ENCODE results near the gene IVNS1ABP. TPM values are rescaled to one million over a fixed set of nuclear protein-coding genes. Genes with fewer than 3 reads are reported as not detected.
A peak's percentile ranks its signal among the peaks of the same experiment; 100 is the strongest.

IVNS1ABP gene
- total and polyA plus RNA-seq, 9 of the 15 experiments (the other 6 are each of a cell fraction or from before 2014, with no cell fraction given): 30.6 to 126 (median 77.7) TPM

GRCh38 chr1:185249563-185249962 is 67.5 kb downstream of the IVNS1ABP start (continued):
- TF ChIP-seq ZNF395 (CRISPR knock-in tag; IDR thresholded peaks at IDR 0.05): no peak
- TF ChIP-seq, protein P1, sequence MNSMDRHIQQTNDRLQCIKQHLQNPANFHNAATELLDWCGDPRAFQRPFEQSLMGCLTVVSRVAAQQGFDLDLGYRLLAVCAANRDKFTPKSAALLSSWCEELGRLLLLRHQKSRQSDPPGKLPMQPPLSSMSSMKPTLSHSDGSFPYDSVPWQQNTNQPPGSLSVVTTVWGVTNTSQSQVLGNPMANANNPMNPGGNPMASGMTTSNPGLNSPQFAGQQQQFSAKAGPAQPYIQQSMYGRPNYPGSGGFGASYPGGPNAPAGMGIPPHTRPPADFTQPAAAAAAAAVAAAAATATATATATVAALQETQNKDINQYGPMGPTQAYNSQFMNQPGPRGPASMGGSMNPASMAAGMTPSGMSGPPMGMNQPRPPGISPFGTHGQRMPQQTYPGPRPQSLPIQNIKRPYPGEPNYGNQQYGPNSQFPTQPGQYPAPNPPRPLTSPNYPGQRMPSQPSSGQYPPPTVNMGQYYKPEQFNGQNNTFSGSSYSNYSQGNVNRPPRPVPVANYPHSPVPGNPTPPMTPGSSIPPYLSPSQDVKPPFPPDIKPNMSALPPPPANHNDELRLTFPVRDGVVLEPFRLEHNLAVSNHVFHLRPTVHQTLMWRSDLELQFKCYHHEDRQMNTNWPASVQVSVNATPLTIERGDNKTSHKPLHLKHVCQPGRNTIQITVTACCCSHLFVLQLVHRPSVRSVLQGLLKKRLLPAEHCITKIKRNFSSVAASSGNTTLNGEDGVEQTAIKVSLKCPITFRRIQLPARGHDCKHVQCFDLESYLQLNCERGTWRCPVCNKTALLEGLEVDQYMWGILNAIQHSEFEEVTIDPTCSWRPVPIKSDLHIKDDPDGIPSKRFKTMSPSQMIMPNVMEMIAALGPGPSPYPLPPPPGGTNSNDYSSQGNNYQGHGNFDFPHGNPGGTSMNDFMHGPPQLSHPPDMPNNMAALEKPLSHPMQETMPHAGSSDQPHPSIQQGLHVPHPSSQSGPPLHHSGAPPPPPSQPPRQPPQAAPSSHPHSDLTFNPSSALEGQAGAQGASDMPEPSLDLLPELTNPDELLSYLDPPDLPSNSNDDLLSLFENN (IDR thresholded peaks at IDR 0.05; ENCODE audit: low read depth in 2 of 2, low read length in 2 of 2): 0 out of 4 replicates have a peak, but pooled peaks of 1 of the 2 experiments have one; percentile 16
- TF ChIP-seq, protein P2, sequence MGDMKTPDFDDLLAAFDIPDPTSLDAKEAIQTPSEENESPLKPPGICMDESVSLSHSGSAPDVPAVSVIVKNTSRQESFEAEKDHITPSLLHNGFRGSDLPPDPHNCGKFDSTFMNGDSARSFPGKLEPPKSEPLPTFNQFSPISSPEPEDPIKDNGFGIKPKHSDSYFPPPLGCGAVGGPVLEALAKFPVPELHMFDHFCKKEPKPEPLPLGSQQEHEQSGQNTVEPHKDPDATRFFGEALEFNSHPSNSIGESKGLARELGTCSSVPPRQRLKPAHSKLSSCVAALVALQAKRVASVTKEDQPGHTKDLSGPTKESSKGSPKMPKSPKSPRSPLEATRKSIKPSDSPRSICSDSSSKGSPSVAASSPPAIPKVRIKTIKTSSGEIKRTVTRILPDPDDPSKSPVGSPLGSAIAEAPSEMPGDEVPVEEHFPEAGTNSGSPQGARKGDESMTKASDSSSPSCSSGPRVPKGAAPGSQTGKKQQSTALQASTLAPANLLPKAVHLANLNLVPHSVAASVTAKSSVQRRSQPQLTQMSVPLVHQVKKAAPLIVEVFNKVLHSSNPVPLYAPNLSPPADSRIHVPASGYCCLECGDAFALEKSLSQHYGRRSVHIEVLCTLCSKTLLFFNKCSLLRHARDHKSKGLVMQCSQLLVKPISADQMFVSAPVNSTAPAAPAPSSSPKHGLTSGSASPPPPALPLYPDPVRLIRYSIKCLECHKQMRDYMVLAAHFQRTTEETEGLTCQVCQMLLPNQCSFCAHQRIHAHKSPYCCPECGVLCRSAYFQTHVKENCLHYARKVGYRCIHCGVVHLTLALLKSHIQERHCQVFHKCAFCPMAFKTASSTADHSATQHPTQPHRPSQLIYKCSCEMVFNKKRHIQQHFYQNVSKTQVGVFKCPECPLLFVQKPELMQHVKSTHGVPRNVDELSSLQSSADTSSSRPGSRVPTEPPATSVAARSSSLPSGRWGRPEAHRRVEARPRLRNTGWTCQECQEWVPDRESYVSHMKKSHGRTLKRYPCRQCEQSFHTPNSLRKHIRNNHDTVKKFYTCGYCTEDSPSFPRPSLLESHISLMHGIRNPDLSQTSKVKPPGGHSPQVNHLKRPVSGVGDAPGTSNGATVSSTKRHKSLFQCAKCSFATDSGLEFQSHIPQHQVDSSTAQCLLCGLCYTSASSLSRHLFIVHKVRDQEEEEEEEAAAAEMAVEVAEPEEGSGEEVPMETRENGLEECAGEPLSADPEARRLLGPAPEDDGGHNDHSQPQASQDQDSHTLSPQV (IDR thresholded peaks at IDR 0.05): peak; percentile 72
- TF ChIP-seq ZBTB34 (CRISPR knock-in tag; IDR thresholded peaks at IDR 0.05): no peak
- TF ChIP-seq NCOA1 (IDR thresholded peaks at IDR 0.05; ENCODE audit: low read depth): no peak
- TF ChIP-seq IRF9 (tag; IDR thresholded peaks at IDR 0.05): no peak
- TF ChIP-seq RREB1 (CRISPR knock-in tag; IDR thresholded peaks at IDR 0.05): no peak
- TF ChIP-seq FOXJ3 (CRISPR knock-in tag; IDR thresholded peaks at IDR 0.05): no peak
- no peak for TF ChIP-seq ZNF316 (IDR thresholded peaks at IDR 0.05)
